PC-9 (cell line): ENCODE results near the gene ANO8. TPM values are rescaled to one million over a fixed set of nuclear protein-coding genes. Genes with fewer than 3 reads are reported as not detected.

Experiments used
- BruUV-seq: library from RNA; stranded (reverse); fragments of 400-500 nt; replicated peaks from 2 replicates; lab custom pipeline; 2021; lab: Mats Ljungman, UMichigan
- CTCF ChIA-PET: fragments of 300-600 bp; sonication (Branson Sonifier 250); formaldehyde crosslinking; loops from one replicate; lab custom pipeline; 2022; ENCODE audit warnings: antibody characterized with exemption; lab: Charles Lee
- POLR2A ChIA-PET: fragments of 300-600 bp; sonication (Branson Sonifier 250); formaldehyde crosslinking; loops from one replicate; lab custom pipeline; 2022; ENCODE audit warnings: antibody characterized with exemption; ENCODE audit not compliant: unreplicated experiment; lab: Charles Lee
- DNase-seq, 2 experiments: peaks; one replicate each; pipeline versions ENCODE4 v3.0.0 to v3.0.0-alpha.2; 2015 to 2022; ENCODE audit warnings: mixed read lengths in 1 of 2
- H2AFZ ChIP-seq: fragments of 200-600 bp; sonication (generic); 2 replicates; pipeline ENCODE4 v1.8.1; 2017; ENCODE audit warnings: antibody characterized with exemption
- H3F3A ChIP-seq: fragments of 200-600 bp; sonication (generic); 2 replicates; pipeline ENCODE4 v1.8.1; 2017; ENCODE audit warnings: antibody characterized with exemption, mild to moderate bottlenecking, low read depth; ENCODE audit not compliant: insufficient read depth
- H3K27ac ChIP-seq: fragments of 200-600 bp; sonication (generic); 2 replicates; pipeline ENCODE4 v1.6.1; 2016; ENCODE audit warnings: mixed run types
- H3K27me3 ChIP-seq: fragments of 200-600 bp; sonication (generic); 2 replicates; pipeline ENCODE4 v1.6.1; 2016; ENCODE audit warnings: low read depth, mixed run types; ENCODE audit not compliant: insufficient read depth
- H3K36me3 ChIP-seq: fragments of 200-600 bp; sonication (generic); 2 replicates; pipeline ENCODE4 v1.6.1; 2016; ENCODE audit warnings: low read depth, mixed run types
- H3K4me1 ChIP-seq: fragments of 200-600 bp; sonication (generic); replicated peaks from 2 replicates; pipeline ENCODE4 v1.6.1; 2016; ENCODE audit warnings: mixed run types; ENCODE audit not compliant: insufficient read depth
- H3K4me2 ChIP-seq: fragments of 200-600 bp; sonication (generic); 2 replicates; pipeline ENCODE4 v1.6.1; 2017; ENCODE audit warnings: mixed run types
- H3K4me3 ChIP-seq: fragments of 200-600 bp; sonication (generic); 2 replicates; pipeline ENCODE4 v1.6.1; 2016; ENCODE audit warnings: mixed run types
- H3K79me2 ChIP-seq: fragments of 200-600 bp; sonication (generic); 2 replicates; pipeline ENCODE4 v1.6.1; 2017; ENCODE audit warnings: low read depth, mixed run types
- H3K9me2 ChIP-seq: fragments of 200-600 bp; sonication (generic); 2 replicates; pipeline ENCODE4 v1.8.1; 2017; ENCODE audit warnings: mild to moderate bottlenecking; ENCODE audit not compliant: insufficient read depth
- H3K9me3 ChIP-seq: fragments of 200-600 bp; sonication (generic); 2 replicates; pipeline ENCODE4 v1.8.1; 2016; ENCODE audit warnings: low read depth; ENCODE audit not compliant: insufficient read depth
- H4K20me1 ChIP-seq: fragments of 200-600 bp; sonication (generic); 2 replicates; pipeline ENCODE4 v1.8.1; 2017; ENCODE audit not compliant: insufficient read depth
- EZH2 ChIP-seq: fragments of 200-600 bp; sonication (generic); IDR thresholded peaks from 2 replicates; pipeline ENCODE4 v1.8.0; 2017; ENCODE audit warnings: antibody characterized with exemption, low read depth
- intact Hi-C: fragments of 100-400 bp; cut with micrococcal nuclease; formaldehyde crosslinking; loops from one replicate; pipeline ENCODE4 v1.10.0; 2022; ENCODE audit not compliant: unreplicated experiment
- total RNA-seq: library from RNA; stranded (reverse); gene quantifications from 2 replicates; pipeline ENCODE4 v1.2.3, GENCODE V29; 2021
- TF ChIP-seq, protein P1 (sequence below): fragments of 200-600 bp; sonication (generic); conservative IDR thresholded peaks from 2 replicates; pipeline ENCODE4 v1.6.1; 2017; ENCODE audit warnings: mixed run types, antibody characterized with exemption, mild to moderate bottlenecking, moderate library complexity

Gene ANO8
- total RNA-seq, 1 experiment from 2014 or later = 11.4 TPM

DNA sequence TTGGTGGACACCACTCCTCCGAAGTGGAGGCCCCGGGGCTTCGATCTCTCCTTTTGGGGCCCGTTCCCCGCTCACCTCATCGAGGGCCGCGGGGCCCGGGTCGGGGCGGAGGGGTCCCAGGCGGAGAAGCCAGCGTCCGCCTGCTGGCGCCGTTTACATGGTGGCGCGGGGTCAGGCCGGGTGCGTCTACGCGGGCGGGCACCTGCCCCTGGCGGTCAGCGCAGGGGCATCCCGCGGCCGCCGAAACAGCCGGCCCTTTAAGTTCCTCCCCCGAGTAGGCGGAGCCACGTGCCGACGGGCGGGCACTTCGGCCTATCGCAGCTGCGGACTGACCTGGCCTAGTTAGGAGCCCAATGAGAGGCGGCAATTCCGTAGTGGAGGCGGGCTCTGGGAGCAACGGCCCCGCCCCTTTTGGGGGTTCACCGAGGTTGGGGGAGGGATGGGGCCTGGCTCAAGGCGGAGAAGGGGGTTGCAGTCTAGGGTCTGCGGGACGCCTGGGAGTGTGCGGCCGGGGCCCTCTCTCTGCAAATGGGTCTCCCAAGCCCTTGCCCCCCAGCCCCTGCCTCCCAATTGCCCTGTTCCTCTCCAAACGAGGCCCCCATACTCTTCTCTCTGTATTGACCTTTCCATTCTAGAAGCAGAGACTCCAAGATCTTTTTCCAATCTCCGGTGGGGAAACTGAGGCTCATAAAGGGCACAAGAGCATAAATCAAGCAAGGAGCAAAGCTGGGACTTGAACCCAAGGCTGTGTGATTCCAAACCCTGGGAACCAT is 31.3 kb downstream of the ANO8 start, which contains the start of gene ABHD8:
Gene ABHD8 (minus strand): TSS at position 259 of the 773 bp plus-strand sequence. CDS start 1,809 bp downstream, outside the sequence.
- Histone ChIP-seq H3K27me3 (no peaks in the 10 kb centered on the region), H3K4me1 (peaks cover 39% of the 10 kb centered on the region), H3K27ac (no peak within 1 kb of the TSS), H4K20me1 (no peaks in the 10 kb centered on the region), H3F3A (peaks cover 33% of the 10 kb centered on the region), H3K36me3 (no peaks in the 10 kb centered on the region), H2AFZ (peak within 1 kb of the TSS; percentile 73), H3K4me2 (peak within 1 kb of the TSS; percentile 90), H3K9me2 (no peaks in the 10 kb centered on the region), H3K79me2 (peaks cover 49% of the 10 kb centered on the region), H3K4me3 (peak within 1 kb of the TSS; percentile 67), H3K9me3 (no peaks in the 10 kb centered on the region)
- TF ChIP-seq, protein P1, sequence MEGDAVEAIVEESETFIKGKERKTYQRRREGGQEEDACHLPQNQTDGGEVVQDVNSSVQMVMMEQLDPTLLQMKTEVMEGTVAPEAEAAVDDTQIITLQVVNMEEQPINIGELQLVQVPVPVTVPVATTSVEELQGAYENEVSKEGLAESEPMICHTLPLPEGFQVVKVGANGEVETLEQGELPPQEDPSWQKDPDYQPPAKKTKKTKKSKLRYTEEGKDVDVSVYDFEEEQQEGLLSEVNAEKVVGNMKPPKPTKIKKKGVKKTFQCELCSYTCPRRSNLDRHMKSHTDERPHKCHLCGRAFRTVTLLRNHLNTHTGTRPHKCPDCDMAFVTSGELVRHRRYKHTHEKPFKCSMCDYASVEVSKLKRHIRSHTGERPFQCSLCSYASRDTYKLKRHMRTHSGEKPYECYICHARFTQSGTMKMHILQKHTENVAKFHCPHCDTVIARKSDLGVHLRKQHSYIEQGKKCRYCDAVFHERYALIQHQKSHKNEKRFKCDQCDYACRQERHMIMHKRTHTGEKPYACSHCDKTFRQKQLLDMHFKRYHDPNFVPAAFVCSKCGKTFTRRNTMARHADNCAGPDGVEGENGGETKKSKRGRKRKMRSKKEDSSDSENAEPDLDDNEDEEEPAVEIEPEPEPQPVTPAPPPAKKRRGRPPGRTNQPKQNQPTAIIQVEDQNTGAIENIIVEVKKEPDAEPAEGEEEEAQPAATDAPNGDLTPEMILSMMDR = peak; percentile 70
- TF ChIP-seq EZH2 = no peak
- intact Hi-C loops = loop anchor here (10.0 kb wide), 1 partner anchor 589 kb away; the partner anchor contains the start of gene NWD1
- no TSS peak for BruUV-seq
- CTCF ChIA-PET = interaction anchor here (0.6 kb wide), 1 partner anchor 556 kb away, joined by 6 read pairs; no protein-coding TSS in a partner anchor
- POLR2A ChIA-PET = no interaction called here
- peak; percentile 92 to 98 for DNase-seq

DNA sequence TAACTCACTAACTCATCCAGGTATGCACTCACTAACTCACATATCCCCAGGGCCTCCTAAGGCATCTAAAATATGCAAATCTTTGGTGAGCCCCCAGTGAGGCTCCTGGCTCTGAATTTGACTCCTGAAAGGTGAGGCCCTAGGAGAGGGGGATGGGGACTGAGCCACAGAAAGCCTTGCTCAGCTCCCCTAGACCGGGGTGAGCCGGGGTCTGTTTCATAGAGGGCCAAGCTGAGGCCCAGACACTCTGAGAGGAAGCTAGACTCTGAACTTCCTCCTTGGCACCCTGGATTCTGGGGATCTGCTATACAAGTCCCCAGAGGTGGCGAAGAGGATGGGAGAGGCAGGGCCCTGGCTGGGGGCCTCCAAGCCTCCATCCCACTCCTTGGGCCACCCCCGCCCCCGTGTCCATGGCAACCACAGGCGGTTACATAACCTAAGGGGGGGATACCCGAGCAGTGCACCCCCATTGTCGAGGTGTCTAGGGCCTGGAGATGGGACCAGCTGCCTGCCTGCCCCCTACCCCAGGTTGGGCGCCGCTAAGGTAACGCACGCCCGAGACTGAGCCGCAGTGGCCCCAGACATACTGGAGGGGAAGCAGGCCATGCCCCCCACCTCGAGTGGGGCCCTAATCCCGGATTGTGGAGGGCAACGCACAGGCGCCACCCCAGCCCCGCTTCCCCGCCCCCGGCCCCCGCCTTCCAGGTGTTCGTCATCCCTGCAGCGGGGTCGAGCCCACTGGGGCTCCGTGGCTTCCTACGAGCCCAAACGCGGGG is 32.1 kb downstream of the ANO8 start:
- Histone ChIP-seq H3K9me3 (no peaks in the 10 kb centered on the region), H3K27me3 (no peaks in the 10 kb centered on the region), H3K9me2 (no peaks in the 10 kb centered on the region), H3K4me3 (peak overlapping the region; percentile 67), H3K27ac (no peak overlapping the region), H3K36me3 (no peaks in the 10 kb centered on the region; the same call in 1 of the 2 replicates), H3K79me2 (peaks cover 50% of the 10 kb centered on the region), H3K4me1 (peaks cover 40% of the 10 kb centered on the region), H3K4me2 (peak overlapping the region; percentile 90), H2AFZ (peak overlapping the region; percentile 71), H3F3A (peaks cover 35% of the 10 kb centered on the region), H4K20me1 (no peaks in the 10 kb centered on the region)
- intact Hi-C loops = loop anchor here (10.0 kb wide), 1 partner anchor 588 kb away; the partner anchor contains the start of gene NWD1
- DNase-seq = peak in 1 of 2 experiments; percentile 72
- ChIA-PET CTCF (interaction anchor here (0.5 to 0.6 kb wide), 2 partner anchors 382 to 557 kb away, joined by 3 to 6 read pairs; no protein-coding TSS in a partner anchor), POLR2A (interaction anchor here (0.6 kb wide), 1 partner anchor 630 kb away, joined by 3 read pairs; the partner anchor contains the start of gene CCDC124)
- TF ChIP-seq EZH2 = no peak
- TF ChIP-seq, protein P1 = no peak
- BruUV-seq = TSS peak; percentile 32
